ENCODE data around the gene EML4. TPM values are rescaled to one million over a fixed set of nuclear protein-coding genes. Genes with fewer than 3 reads are reported as not detected.

EML4 gene
- total RNA-seq, 2 experiments from 2014 or later = 37.1 to 43.2 TPM

- intact Hi-C loops (cut with micrococcal nuclease; ENCODE audit: unreplicated experiment) = no loop called here
- no peak overlapping the region for H3K4me2 ChIP-seq (ENCODE audit: low read length)
- no peak overlapping the region for H3K4me3 ChIP-seq (ENCODE audit: low read depth, low read length, poor library complexity, severe bottlenecking)
- H3K9me3 ChIP-seq (ENCODE audit: low read length) = no peaks in the 10 kb centered on the region
- TF ChIP-seq EZH2phosphoT487 (IDR thresholded peaks at IDR 0.05; ENCODE audit: borderline replicate concordance, low read depth, low read length) (no peak), CTCF (conservative IDR thresholded peaks at IDR 0.05; ENCODE audit: low read length) (no peak)
- H2AFZ ChIP-seq (ENCODE audit: low read length) = no peak overlapping the region
- POLR2A ChIA-PET = interaction anchor here (1.0 kb wide), 1 partner anchor 54 kb away, joined by 3 read pairs; no protein-coding TSS in a partner anchor
- no peak overlapping the region for H3K27ac ChIP-seq (ENCODE audit: low read depth, low read length, poor library complexity, severe bottlenecking)
- no TSS peak for BruUV-seq (replicated peaks)
- peaks cover 27% of the 10 kb centered on the region; the same call in 1 of the 2 replicates for H3K79me2 ChIP-seq (ENCODE audit: insufficient read depth, low read depth, low read length)
- CTCF ChIA-PET (ENCODE audit: unreplicated experiment) = no interaction called here
- no peaks in the 10 kb centered on the region for H3K9me2 ChIP-seq (ENCODE audit: insufficient read depth, low read length)
- H3K36me3 ChIP-seq (ENCODE audit: insufficient read depth, low read length) = no peaks in the 10 kb centered on the region
- peaks cover 16% of the 10 kb centered on the region for H3K4me1 ChIP-seq (ENCODE audit: insufficient read depth, low read length, poor library complexity, severe bottlenecking)
- DNase-seq (ENCODE audit: low spot score) = no peak
- 0 out of 2 replicates have a peak, but pooled peaks cover 5% of the 10 kb centered on the region for H4K20me1 ChIP-seq (ENCODE audit: insufficient read depth, low read length)
These were observed 17.9 kb downstream of the EML4 start for GRCh38 chr2:42186945-42187632.

GRCh38 chr2:42187886-42188285 lies 18.7 kb downstream of the EML4 start:
- no TSS peak for BruUV-seq (replicated peaks)
- ChIA-PET POLR2A (interaction anchor here (1.3 kb wide), 1 partner anchor 10 kb away, joined by 3 read pairs; no protein-coding TSS in a partner anchor), CTCF (ENCODE audit: unreplicated experiment) (no interaction called here)
- Histone ChIP-seq H3K4me3 (ENCODE audit: low read depth, low read length, poor library complexity, severe bottlenecking) (no peak overlapping the region), H2AFZ (ENCODE audit: low read length) (no peak overlapping the region), H3K27ac (ENCODE audit: low read depth, low read length, poor library complexity, severe bottlenecking) (no peak overlapping the region), H3K36me3 (ENCODE audit: insufficient read depth, low read length) (no peaks in the 10 kb centered on the region), H3K9me2 (ENCODE audit: insufficient read depth, low read length) (no peaks in the 10 kb centered on the region), H3K4me1 (ENCODE audit: insufficient read depth, low read length, poor library complexity, severe bottlenecking) (peaks cover 11% of the 10 kb centered on the region), H4K20me1 (ENCODE audit: insufficient read depth, low read length) (0 out of 2 replicates have a peak, but pooled peaks cover 7% of the 10 kb centered on the region), H3K79me2 (ENCODE audit: insufficient read depth, low read depth, low read length) (peaks cover 27% of the 10 kb centered on the region; the same call in 1 of the 2 replicates), H3K4me2 (ENCODE audit: low read length) (no peak overlapping the region), H3K9me3 (ENCODE audit: low read length) (no peaks in the 10 kb centered on the region)
- intact Hi-C loops (cut with micrococcal nuclease; ENCODE audit: unreplicated experiment) = no loop called here
- DNase-seq (ENCODE audit: low spot score) = no peak
- TF ChIP-seq CTCF (conservative IDR thresholded peaks at IDR 0.05; ENCODE audit: low read length) (no peak), EZH2phosphoT487 (IDR thresholded peaks at IDR 0.05; ENCODE audit: borderline replicate concordance, low read depth, low read length) (no peak)

GRCh38 chr2:42189235-42189566 lies 20.0 kb downstream of the EML4 start:
- intact Hi-C loops (cut with micrococcal nuclease; ENCODE audit: unreplicated experiment) = no loop called here
- Histone ChIP-seq H3K4me1 (ENCODE audit: insufficient read depth, low read length, poor library complexity, severe bottlenecking) (no peaks in the 10 kb centered on the region), H3K4me3 (ENCODE audit: low read depth, low read length, poor library complexity, severe bottlenecking) (no peak overlapping the region), H3K9me3 (ENCODE audit: low read length) (no peaks in the 10 kb centered on the region), H3K9me2 (ENCODE audit: insufficient read depth, low read length) (no peaks in the 10 kb centered on the region), H4K20me1 (ENCODE audit: insufficient read depth, low read length) (0 out of 2 replicates have a peak, but pooled peaks cover 9% of the 10 kb centered on the region), H3K36me3 (ENCODE audit: insufficient read depth, low read length) (no peaks in the 10 kb centered on the region), H3K4me2 (ENCODE audit: low read length) (no peak overlapping the region), H3K79me2 (ENCODE audit: insufficient read depth, low read depth, low read length) (peaks cover 18% of the 10 kb centered on the region; the same call in 1 of the 2 replicates), H3K27ac (ENCODE audit: low read depth, low read length, poor library complexity, severe bottlenecking) (no peak overlapping the region), H2AFZ (ENCODE audit: low read length) (no peak overlapping the region)
- ChIA-PET CTCF (ENCODE audit: unreplicated experiment) (no interaction called here), POLR2A (interaction anchor here (0.8 to 1.3 kb wide), 4 partner anchors 8 to 18 kb away, joined by 3 read pairs; no protein-coding TSS in a partner anchor)
- no peak for DNase-seq (ENCODE audit: low spot score)
- TF ChIP-seq EZH2phosphoT487 (IDR thresholded peaks at IDR 0.05; ENCODE audit: borderline replicate concordance, low read depth, low read length) = no peak
- no peak for TF ChIP-seq CTCF (conservative IDR thresholded peaks at IDR 0.05; ENCODE audit: low read length)
- BruUV-seq (replicated peaks) = no TSS peak
